ENCODE measurements around the gene NCEH1.

The NCEH1 gene

GRCh38 chr3:172624999-172625398 is 85.9 kb downstream of the NCEH1 start:
- peak; percentile 24; the same call in 1 of the 3 replicates for ATAC-seq (ENCODE audit: insufficient read depth, low read depth)
- peak; percentile 44 for DNase-seq
- Histone ChIP-seq H3K79me2 (ENCODE audit: insufficient read depth, low read length) (no peaks in the 10 kb centered on the region), H3K27ac (ENCODE audit: low read length) (no peak overlapping the region), H2AFZ (ENCODE audit: low read depth, low read length) (no peak overlapping the region), H3K27me3 (ENCODE audit: insufficient read depth, low read length, poor library complexity) (no peaks in the 10 kb centered on the region), H3K9ac (ENCODE audit: low read depth, low read length) (no peak overlapping the region), H3K9me3 (ENCODE audit: insufficient read depth, low read length, severe bottlenecking) (no peaks in the 10 kb centered on the region), H4K20me1 (ENCODE audit: insufficient read depth, low read length) (no peaks in the 10 kb centered on the region), H3K4me3 (ENCODE audit: low read depth in 1 of 2, low read length in 2 of 2) (no peak overlapping the region), H3K4me1 (ENCODE audit: insufficient read depth, low read length) (peaks cover 28% of the 10 kb centered on the region), H3K4me2 (ENCODE audit: insufficient read depth, low read length) (no peak overlapping the region), H3K36me3 (ENCODE audit: insufficient read depth, low read length) (no peaks in the 10 kb centered on the region)
- no peak for TF ChIP-seq EZH2 (IDR thresholded peaks at IDR 0.05; ENCODE audit: borderline replicate concordance, low read depth, low read length, severe bottlenecking)
- TF ChIP-seq, protein P1, sequence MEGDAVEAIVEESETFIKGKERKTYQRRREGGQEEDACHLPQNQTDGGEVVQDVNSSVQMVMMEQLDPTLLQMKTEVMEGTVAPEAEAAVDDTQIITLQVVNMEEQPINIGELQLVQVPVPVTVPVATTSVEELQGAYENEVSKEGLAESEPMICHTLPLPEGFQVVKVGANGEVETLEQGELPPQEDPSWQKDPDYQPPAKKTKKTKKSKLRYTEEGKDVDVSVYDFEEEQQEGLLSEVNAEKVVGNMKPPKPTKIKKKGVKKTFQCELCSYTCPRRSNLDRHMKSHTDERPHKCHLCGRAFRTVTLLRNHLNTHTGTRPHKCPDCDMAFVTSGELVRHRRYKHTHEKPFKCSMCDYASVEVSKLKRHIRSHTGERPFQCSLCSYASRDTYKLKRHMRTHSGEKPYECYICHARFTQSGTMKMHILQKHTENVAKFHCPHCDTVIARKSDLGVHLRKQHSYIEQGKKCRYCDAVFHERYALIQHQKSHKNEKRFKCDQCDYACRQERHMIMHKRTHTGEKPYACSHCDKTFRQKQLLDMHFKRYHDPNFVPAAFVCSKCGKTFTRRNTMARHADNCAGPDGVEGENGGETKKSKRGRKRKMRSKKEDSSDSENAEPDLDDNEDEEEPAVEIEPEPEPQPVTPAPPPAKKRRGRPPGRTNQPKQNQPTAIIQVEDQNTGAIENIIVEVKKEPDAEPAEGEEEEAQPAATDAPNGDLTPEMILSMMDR (IDR thresholded peaks at IDR 0.05; ENCODE audit: borderline replicate concordance, extremely low read depth, low read length, poor library complexity, severe bottlenecking) = no peak

DNA sequence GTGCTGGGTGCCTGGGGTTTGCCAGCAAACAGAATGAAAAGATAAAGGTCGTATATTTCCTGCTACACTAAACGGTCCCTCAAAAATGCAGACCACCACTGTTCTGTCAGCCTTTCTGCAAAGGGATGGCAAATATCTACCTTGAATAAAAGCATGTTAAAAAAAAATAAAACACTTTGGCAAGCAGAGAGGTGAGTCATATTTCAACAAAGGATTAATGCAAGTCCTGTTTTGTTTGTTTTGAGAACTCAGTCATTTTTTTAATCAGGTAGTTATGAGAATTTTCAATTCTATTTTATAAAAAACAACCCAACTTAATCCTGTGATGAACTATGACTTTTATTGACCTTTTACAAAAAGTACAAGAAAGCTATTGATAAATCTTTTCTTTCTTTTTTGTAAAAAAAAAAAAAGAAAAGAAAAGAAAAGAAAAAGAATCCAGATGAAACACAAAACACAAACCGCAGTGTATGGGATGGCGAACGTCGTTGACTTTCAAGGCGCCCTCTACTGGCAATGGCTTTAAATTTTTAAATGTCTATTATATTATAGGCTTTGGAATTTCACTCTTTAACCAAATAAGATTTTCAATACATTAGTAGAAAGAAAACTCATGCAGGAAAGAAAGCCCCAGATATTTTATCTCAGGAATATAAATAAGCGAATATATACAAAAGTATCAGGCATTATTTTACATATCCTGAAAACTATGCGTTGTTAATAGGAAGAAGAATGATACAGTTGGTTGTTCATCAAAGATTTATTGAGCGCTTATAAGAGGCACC is 87.8 kb downstream of the NCEH1 start:
- Histone ChIP-seq H3K4me2 (ENCODE audit: insufficient read depth, low read length) (peak overlapping the region; percentile 61), H3K4me3 (ENCODE audit: low read depth in 1 of 2, low read length in 2 of 2) (peak overlapping the region in 1 of 2 experiments; percentile 43; a peak in 2 of 4 replicates), H3K4me1 (ENCODE audit: insufficient read depth, low read length) (peaks cover 28% of the 10 kb centered on the region), H3K27me3 (ENCODE audit: insufficient read depth, low read length, poor library complexity) (no peaks in the 10 kb centered on the region), H2AFZ (ENCODE audit: low read depth, low read length) (peak overlapping the region; percentile 67), H3K36me3 (ENCODE audit: insufficient read depth, low read length) (no peaks in the 10 kb centered on the region), H3K27ac (ENCODE audit: low read length) (peak overlapping the region; percentile 77), H3K9ac (ENCODE audit: low read depth, low read length) (peak overlapping the region; percentile 47), H3K79me2 (ENCODE audit: insufficient read depth, low read length) (no peaks in the 10 kb centered on the region), H3K9me3 (ENCODE audit: insufficient read depth, low read length, severe bottlenecking) (no peaks in the 10 kb centered on the region), H4K20me1 (ENCODE audit: insufficient read depth, low read length) (no peaks in the 10 kb centered on the region)
- peak; percentile 62 for DNase-seq
- peak; percentile 82 for ATAC-seq (ENCODE audit: insufficient read depth, low read depth)
- TF ChIP-seq, protein P1 (IDR thresholded peaks at IDR 0.05; ENCODE audit: borderline replicate concordance, extremely low read depth, low read length, poor library complexity, severe bottlenecking) = peak; percentile 68
- no peak for TF ChIP-seq EZH2 (IDR thresholded peaks at IDR 0.05; ENCODE audit: borderline replicate concordance, low read depth, low read length, severe bottlenecking)

GRCh38 chr3:172622156-172622555 is 88.7 kb downstream of the NCEH1 start:
- H3K4me2 ChIP-seq (ENCODE audit: insufficient read depth, low read length) = peak overlapping the region; percentile 61
- H3K4me1 ChIP-seq (ENCODE audit: insufficient read depth, low read length) = peaks cover 30% of the 10 kb centered on the region
- H2AFZ ChIP-seq (ENCODE audit: low read depth, low read length) = peak overlapping the region; percentile 67
- peak overlapping the region; percentile 77 for H3K27ac ChIP-seq (ENCODE audit: low read length)
- H4K20me1 ChIP-seq (ENCODE audit: insufficient read depth, low read length) = no peaks in the 10 kb centered on the region
- DNase-seq = peak; percentile 39
- H3K27me3 ChIP-seq (ENCODE audit: insufficient read depth, low read length, poor library complexity) = no peaks in the 10 kb centered on the region
- H3K9me3 ChIP-seq (ENCODE audit: insufficient read depth, low read length, severe bottlenecking) = no peaks in the 10 kb centered on the region
- peak; percentile 46; the same call in 2 of the 3 replicates for ATAC-seq (ENCODE audit: insufficient read depth, low read depth)
- TF ChIP-seq, protein P1 (IDR thresholded peaks at IDR 0.05; ENCODE audit: borderline replicate concordance, extremely low read depth, low read length, poor library complexity, severe bottlenecking) = no peak
- no peak for TF ChIP-seq EZH2 (IDR thresholded peaks at IDR 0.05; ENCODE audit: borderline replicate concordance, low read depth, low read length, severe bottlenecking)
- no peak overlapping the region for H3K4me3 ChIP-seq (ENCODE audit: low read depth in 1 of 2, low read length in 2 of 2)
- H3K9ac ChIP-seq (ENCODE audit: low read depth, low read length) = peak overlapping the region; percentile 47
- H3K79me2 ChIP-seq (ENCODE audit: insufficient read depth, low read length) = no peaks in the 10 kb centered on the region
- no peaks in the 10 kb centered on the region for H3K36me3 ChIP-seq (ENCODE audit: insufficient read depth, low read length)

Data from DND-41 (cell line).